NCI-H2227 (cell line): ENCODE measurements around the gene FOXN4.
A peak's percentile ranks its signal among the peaks of the same experiment; 100 is the strongest.
"Not testable (repeated sequence)": the region's sequence is repeated elsewhere in the genome, so short reads cannot be mapped to it uniquely, and the experiment has no call there.

ENCODE experiments used
- DNase-seq: peaks from one replicate; lab custom pipeline; 2025; ENCODE audit not compliant: unreplicated experiment; lab: John Stamatoyannopoulos, UW

FOXN4 gene, protein sequence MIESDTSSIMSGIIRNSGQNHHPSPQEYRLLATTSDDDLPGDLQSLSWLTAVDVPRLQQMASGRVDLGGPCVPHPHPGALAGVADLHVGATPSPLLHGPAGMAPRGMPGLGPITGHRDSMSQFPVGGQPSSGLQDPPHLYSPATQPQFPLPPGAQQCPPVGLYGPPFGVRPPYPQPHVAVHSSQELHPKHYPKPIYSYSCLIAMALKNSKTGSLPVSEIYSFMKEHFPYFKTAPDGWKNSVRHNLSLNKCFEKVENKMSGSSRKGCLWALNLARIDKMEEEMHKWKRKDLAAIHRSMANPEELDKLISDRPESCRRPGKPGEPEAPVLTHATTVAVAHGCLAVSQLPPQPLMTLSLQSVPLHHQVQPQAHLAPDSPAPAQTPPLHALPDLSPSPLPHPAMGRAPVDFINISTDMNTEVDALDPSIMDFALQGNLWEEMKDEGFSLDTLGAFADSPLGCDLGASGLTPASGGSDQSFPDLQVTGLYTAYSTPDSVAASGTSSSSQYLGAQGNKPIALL

GRCh38 chr12:109308534-109309380 lies at the start of gene FOXN4:
Gene FOXN4 (minus strand): TSS chr12:109309284. CDS start chr12:109308321, 963 bp downstream.
- peak; percentile 51 for DNase-seq

GRCh38 chr12:109358154-109358869 lies 49.2 kb upstream of the FOXN4 start:
- no peak for DNase-seq

GRCh38 chr12:109357032-109357431 lies 47.9 kb upstream of the FOXN4 start:
- no peak for DNase-seq

DNA sequence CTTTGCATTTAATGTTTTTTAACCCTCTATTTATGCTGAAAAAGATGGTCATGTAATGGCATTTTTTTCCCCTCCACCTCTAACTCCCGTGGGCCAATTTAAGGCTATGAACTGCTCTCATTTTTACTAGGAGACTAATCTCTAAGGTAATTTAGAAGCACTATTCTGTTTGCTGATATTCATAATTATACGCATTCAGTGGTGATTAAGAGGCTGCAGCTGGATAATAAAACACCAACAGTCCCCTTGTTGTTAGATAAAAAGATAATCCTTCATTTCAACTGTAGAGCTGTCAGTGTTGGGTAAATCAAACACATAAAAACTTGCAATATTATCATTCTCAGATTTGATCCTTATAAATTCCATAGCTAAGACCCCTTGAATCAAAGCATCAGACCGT lies 47.5 kb upstream of the FOXN4 start:
- no peak for DNase-seq

GRCh38 chr12:109352184-109352583 lies 43.1 kb upstream of the FOXN4 start:
- no peak for DNase-seq

DNA sequence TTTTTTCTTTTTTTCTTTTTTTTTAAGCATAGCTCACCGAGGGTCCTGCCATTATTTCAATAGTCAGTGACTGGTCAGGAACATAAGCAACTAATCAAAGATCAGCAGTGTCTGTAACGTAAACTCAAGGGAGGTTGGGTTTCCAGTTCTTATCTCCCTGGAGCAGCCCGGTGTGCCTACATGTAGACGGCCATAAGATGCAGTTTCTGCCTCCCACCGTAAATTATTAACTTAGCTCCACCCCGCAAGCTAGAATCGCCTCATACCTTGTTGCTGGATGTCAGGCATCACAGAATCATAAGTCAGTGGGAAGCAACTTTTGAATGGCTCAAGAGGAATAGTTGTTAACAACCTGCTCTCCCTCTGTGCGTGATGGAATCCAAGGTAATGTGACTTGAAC lies 38.5 kb upstream of the FOXN4 start, which contains the start of gene MYO1H:
Gene MYO1H (plus strand): TSS at position 312 of the 400 bp plus-strand sequence. CDS start 61 bp downstream, at position 373.
- no peak for DNase-seq

- DNase-seq, result no peak
Observed at GRCh38 chr12:109346920-109347319, 37.8 kb upstream of the FOXN4 start.

DNA sequence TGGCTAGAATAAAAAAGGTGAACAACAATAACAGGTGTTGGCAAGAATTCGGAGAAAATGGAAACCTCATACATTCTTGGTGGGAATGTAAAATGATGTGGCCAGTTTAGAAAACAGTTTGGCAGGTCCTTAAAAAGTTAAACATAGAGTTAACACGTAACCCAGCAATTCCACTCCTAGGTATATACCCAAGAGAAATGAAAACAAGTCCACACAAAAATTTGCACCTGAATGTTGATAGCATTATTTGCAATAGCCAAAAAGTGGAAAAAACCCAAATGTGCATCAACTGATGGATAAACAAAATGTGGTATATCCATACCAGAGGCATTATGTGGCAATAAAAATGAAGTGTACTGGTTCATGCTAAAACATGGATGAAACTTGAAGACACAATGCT lies 36.3 kb upstream of the FOXN4 start:
- DNase-seq, result no peak

DNA sequence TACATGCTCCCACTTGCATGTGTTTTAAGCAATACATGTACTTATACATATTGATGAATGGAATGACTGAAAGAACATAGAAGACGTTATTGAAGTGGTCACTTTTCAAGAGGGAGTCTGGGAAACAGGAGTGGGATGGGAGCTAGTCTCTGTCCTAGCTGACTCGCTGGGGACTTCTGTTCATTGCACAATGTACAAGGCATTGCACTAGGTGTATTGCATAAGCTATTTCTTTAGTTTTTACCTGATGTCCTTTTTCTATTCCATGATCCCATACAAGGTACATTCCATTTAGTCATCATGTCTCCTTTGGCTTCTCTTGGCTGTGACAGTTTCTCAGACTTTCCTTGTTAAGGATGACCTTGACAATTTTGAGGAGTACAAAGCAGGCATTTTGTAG lies 34.6 kb upstream of the FOXN4 start:
- DNase-seq, result no peak

- no peak for DNase-seq
Observed at GRCh38 chr12:109336593-109336992, 27.5 kb upstream of the FOXN4 start.

DNA sequence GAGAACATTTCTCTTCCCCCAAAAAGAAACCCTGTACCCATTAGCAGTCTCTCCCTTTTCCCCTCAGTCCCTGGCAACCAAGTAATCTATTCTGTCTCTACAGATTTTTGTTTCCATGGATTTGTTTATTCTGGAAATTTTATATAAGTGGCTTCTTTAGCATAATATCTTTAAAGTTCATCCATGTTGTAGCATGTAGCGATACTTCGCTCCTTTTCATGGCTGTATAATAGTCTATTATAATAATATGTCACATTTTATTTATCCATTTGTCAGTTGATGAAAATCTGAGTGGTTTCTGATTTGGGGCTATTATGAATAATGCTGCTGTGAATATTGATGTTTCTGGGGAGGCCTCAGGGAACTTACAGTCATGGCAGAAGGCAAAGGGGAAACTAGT lies 25.8 kb upstream of the FOXN4 start:
- no peak for DNase-seq

GRCh38 chr12:109331301-109331952 lies 22.3 kb upstream of the FOXN4 start:
- peak; percentile 51 for DNase-seq

DNA sequence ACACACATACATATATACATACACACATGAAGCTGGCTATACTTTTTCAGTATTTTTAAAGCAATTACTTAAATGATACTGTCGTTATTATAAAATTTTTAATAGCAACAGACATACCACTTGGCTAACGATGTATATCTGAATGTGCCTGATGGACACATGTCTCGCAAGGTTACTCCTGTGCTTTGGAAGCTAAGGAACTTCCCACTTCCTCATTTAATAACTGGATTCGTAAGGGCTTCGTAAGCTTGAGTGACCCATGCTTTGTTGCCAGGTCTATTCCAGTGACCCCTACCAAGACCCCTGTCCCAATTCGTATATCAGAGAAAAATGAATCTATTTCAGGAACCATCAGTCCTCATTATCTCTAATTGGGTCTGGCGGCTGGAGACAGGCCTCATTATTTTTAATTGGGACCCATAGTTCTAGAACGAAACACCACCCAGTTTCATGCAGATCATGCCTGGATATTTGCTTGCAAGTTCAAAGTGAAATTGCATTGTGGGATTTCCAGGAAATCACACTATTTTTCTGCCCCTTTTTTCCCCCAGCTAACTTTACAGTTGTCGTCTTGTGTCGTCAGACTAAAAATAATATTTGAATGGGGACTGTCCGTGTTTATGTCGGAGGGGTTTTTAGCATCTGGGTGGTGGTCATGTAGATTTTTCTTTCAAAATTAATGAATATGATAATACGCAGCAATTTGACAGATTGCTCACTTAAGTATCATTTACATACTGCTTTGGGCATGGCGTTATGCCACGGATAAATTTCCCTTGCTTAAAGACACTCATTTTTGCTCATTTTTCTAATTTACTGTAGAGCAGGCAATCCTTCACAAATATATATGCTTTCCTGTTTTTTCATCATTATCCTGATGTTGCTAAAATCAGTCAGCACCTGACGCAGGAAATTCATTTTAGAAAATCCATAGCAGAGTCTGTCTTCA lies 21.5 kb upstream of the FOXN4 start:
- no peak for DNase-seq

GRCh38 chr12:109329686-109330085 lies 20.6 kb upstream of the FOXN4 start:
- no peak for DNase-seq

- DNase-seq, result no peak
Observed at GRCh38 chr12:109329003-109329402, 19.9 kb upstream of the FOXN4 start.

DNA sequence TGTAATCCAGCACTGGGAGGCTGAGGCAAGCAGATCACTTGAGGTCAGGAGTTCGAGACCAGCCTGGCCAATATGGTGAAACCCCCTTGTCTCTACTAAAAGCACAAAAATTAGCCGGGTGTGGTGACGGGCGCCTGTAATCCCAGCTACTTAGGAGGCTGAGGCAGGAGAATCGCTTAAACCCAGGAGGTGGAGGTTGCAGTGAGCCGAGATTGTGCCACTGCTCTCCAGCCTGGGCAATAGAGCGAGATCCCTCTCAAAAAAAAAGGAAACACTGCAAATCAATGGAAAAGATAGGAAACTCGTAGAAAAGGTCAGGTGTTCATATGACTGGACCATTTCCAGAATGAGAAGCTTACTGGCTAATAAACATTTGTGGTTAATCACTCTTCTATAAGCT lies 12.2 kb upstream of the FOXN4 start:
- DNase-seq, result not testable (repeated sequence)

DNA sequence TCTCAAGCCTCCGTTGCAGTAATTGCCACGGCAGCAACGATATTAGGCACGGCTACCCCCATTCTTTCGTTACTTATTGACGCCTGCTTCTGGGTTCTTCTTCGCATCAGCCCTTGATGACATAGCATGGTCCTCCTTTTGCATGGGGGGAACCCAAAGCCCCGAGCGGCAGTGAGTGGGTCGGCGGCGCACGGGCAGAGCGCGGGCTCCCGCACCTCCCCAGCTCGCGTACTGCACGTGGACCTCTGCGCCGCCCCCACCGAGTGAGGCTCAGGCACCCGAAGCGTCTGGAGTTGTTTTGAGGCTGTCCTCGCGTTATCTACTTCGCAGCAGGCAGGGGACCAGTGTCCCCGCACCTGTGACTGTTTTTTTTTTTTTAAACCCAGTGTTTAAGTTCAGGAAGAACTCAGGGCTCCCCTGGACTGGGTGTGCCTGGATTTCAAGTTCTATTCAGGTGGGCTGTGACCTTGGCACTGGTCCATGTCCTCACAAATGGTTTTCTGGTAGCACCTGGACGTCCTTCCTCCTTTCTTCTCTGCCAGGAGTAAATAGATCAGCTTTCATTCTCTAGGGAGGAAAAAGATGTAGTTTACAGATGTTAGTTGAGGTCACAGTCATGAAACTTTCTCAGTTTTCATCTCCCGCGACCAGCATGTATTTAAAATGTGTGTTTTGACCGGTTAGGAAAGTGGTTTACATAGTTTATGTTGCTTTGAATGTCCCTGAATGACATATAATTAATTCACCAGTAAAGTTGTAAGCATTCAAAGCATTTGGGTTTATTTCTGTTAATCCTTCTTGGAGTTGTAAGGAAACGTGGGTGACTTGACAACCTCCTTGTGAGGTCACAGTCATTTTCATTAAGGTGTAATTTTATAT lies 1.4 kb upstream of the FOXN4 start:
- peak; percentile 36 for DNase-seq
